Vagina (tissue), 2 donors: Measurements from ENCODE around the gene TTI1. TPM values are rescaled to one million over a fixed set of nuclear protein-coding genes. Genes with fewer than 3 reads are reported as not detected.

ENCODE experiments used
- DNase-seq, 2 donors: peaks; one replicate each; pipeline ENCODE4 v3.0.0-alpha.2; 2017; ENCODE audit errors: extremely low spot score in 2 of 2
- H3K27ac ChIP-seq: fragments of 200-600 bp; sonication (generic); one replicate; pipeline ENCODE4 v1.5.1; 2019
- H3K27me3 ChIP-seq: fragments of 200-600 bp; sonication (generic); one replicate; pipeline ENCODE4 v1.5.1; 2019
- H3K36me3 ChIP-seq, 2 donors: fragments of 200-600 bp; sonication (generic); one replicate each; pipeline ENCODE4 v1.5.1; 2017 to 2019
- H3K4me1 ChIP-seq: fragments of 200-600 bp; sonication (generic); one replicate; pipeline ENCODE4 v1.5.1; 2019
- H3K4me3 ChIP-seq, 2 donors: fragments of 200-600 bp; sonication (generic); 1 replicate in 1 of 2; 2 replicates in 1 of 2; pipeline ENCODE4 v1.5.1; 2016 to 2019
- H3K9me3 ChIP-seq: fragments of 200-600 bp; sonication (generic); one replicate; pipeline ENCODE4 v1.5.1; 2019
- CTCF ChIP-seq, 3 experiments: fragments of 450-650 bp in 2 of 3; fragments of 200-600 bp in 1 of 3; sonication (generic) in 1 of 3; IDR thresholded peaks; one replicate each; pipeline ENCODE4 v1.5.1; 2017 to 2019; ENCODE audit warnings: antibody characterized with exemption in 3 of 3, mild to moderate bottlenecking in 2 of 3, moderate library complexity in 2 of 3
- POLR2A ChIP-seq, 2 donors: fragments of 450-650 bp; IDR thresholded peaks; one replicate each; pipeline ENCODE4 v1.6.1; 2017; ENCODE audit warnings: antibody characterized with exemption in 2 of 2, mild to moderate bottlenecking in 2 of 2, moderate library complexity in 2 of 2
- POLR2AphosphoS5 ChIP-seq, 2 donors: sonication (generic); formaldehyde crosslinking; IDR thresholded peaks; one replicate each; pipeline ENCODE4 v1.9.0; 2017; ENCODE audit warnings: antibody characterized with exemption in 2 of 2, mild to moderate bottlenecking in 2 of 2, low read depth in 1 of 2; ENCODE audit not compliant: insufficient read depth in 1 of 2
- intact Hi-C: fragments of 100-400 bp; cut with DNase I; formaldehyde crosslinking; loops from one replicate; pipeline ENCODE4 v1.15.1; 2023
- total RNA-seq: library from RNA; depleted of rRNA; stranded (reverse); fragments of >200 nt; gene quantifications from one replicate; pipeline ENCODE4 v1.2.3, GENCODE V29; 2016

The TTI1 gene
- total RNA-seq, 1 donor from 2014 or later, result 13.5 TPM

GRCh38 chr20:37954190-37954589 lies 79.1 kb downstream of the TTI1 start:
- intact Hi-C loops, result no loop called here
- Histone ChIP-seq H3K27ac (no peak overlapping the region), H3K27me3 (no peaks in the 10 kb centered on the region), H3K4me3 (no peak overlapping the region), H3K4me1 (no peaks in the 10 kb centered on the region), H3K9me3 (no peaks in the 10 kb centered on the region), H3K36me3 (no peaks in the 10 kb centered on the region)
- DNase-seq, result peak; percentile 1 to 37
- no peak for TF ChIP-seq CTCF (IDR thresholded peaks at IDR 0.05)
- TF ChIP-seq POLR2AphosphoS5 (IDR thresholded peaks at IDR 0.05; ENCODE audit: insufficient read depth in 1 of 2, low read depth in 1 of 2), result no peak

GRCh38 chr20:37948956-37949355 lies 84.3 kb downstream of the TTI1 start:
- H3K27ac ChIP-seq, result no peak overlapping the region
- intact Hi-C loops, result no loop called here
- peak in 1 of 2 donors; percentile 44 for DNase-seq
- no peaks in the 10 kb centered on the region for H3K36me3 ChIP-seq
- no peak overlapping the region for H3K4me3 ChIP-seq
- H3K27me3 ChIP-seq, result no peaks in the 10 kb centered on the region
- no peaks in the 10 kb centered on the region for H3K4me1 ChIP-seq
- no peak for TF ChIP-seq POLR2A (IDR thresholded peaks at IDR 0.05)
- TF ChIP-seq CTCF (IDR thresholded peaks at IDR 0.05), result no peak
- TF ChIP-seq POLR2AphosphoS5 (IDR thresholded peaks at IDR 0.05; ENCODE audit: insufficient read depth in 1 of 2, low read depth in 1 of 2), result no peak
- no peaks in the 10 kb centered on the region for H3K9me3 ChIP-seq

GRCh38 chr20:37947943-37948342 lies 85.3 kb downstream of the TTI1 start:
- no peak overlapping the region for H3K27ac ChIP-seq
- peak; percentile 14 to 44 for DNase-seq
- no peak for TF ChIP-seq POLR2A (IDR thresholded peaks at IDR 0.05)
- TF ChIP-seq CTCF (IDR thresholded peaks at IDR 0.05), result no peak
- no peak for TF ChIP-seq POLR2AphosphoS5 (IDR thresholded peaks at IDR 0.05; ENCODE audit: insufficient read depth in 1 of 2, low read depth in 1 of 2)
- H3K4me3 ChIP-seq, result no peak overlapping the region
- no peaks in the 10 kb centered on the region for H3K36me3 ChIP-seq
- intact Hi-C loops, result no loop called here
- H3K4me1 ChIP-seq, result no peaks in the 10 kb centered on the region
- H3K9me3 ChIP-seq, result no peaks in the 10 kb centered on the region
- H3K27me3 ChIP-seq, result no peaks in the 10 kb centered on the region

GRCh38 chr20:37946946-37947345 lies 86.3 kb downstream of the TTI1 start:
- no peaks in the 10 kb centered on the region for H3K27me3 ChIP-seq
- no peaks in the 10 kb centered on the region for H3K9me3 ChIP-seq
- intact Hi-C loops, result no loop called here
- no peak overlapping the region for H3K4me3 ChIP-seq
- no peaks in the 10 kb centered on the region for H3K4me1 ChIP-seq
- DNase-seq, result peak; percentile 49 to 65
- H3K36me3 ChIP-seq, result no peaks in the 10 kb centered on the region
- no peak for TF ChIP-seq POLR2A (IDR thresholded peaks at IDR 0.05)
- TF ChIP-seq POLR2AphosphoS5 (IDR thresholded peaks at IDR 0.05; ENCODE audit: insufficient read depth in 1 of 2, low read depth in 1 of 2), result no peak
- no peak for TF ChIP-seq CTCF (IDR thresholded peaks at IDR 0.05)
- H3K27ac ChIP-seq, result no peak overlapping the region

- Histone ChIP-seq H3K4me3 (no peak overlapping the region), H3K9me3 (no peaks in the 10 kb centered on the region), H3K36me3 (no peaks in the 10 kb centered on the region), H3K27me3 (no peaks in the 10 kb centered on the region), H3K27ac (no peak overlapping the region), H3K4me1 (no peaks in the 10 kb centered on the region)
- TF ChIP-seq CTCF (IDR thresholded peaks at IDR 0.05) (no peak), POLR2AphosphoS5 (IDR thresholded peaks at IDR 0.05; ENCODE audit: insufficient read depth in 1 of 2, low read depth in 1 of 2) (no peak), POLR2A (IDR thresholded peaks at IDR 0.05) (no peak)
- intact Hi-C loops, result no loop called here
- peak in 1 of 2 donors; percentile 84 for DNase-seq
Observed at GRCh38 chr20:37945091-37945547, 88.1 kb downstream of the TTI1 start.
